CD14-positive monocyte (primary cell): ENCODE results near the gene KIF16B. TPM values are rescaled to one million over a fixed set of nuclear protein-coding genes. Genes with fewer than 3 reads are reported as not detected.

Experiments
- DNase-seq, 3 donors: peaks; one replicate each; pipeline ENCODE4 v3.0.0-alpha.2; 2011 to 2022
- H2AFZ ChIP-seq: 2 replicates; pipeline ENCODE4 v1.6.0; 2012; ENCODE audit warnings: mild to moderate bottlenecking, low read depth, low read length, inconsistent platforms; ENCODE audit not compliant: insufficient read depth, poor library complexity, severe bottlenecking
- H3K27ac ChIP-seq, 2 donors: 1 replicate in 1 of 2; 2 replicates in 1 of 2; pipeline ENCODE4 v1.5.1; 2012 to 2013; ENCODE audit warnings: low read length in 2 of 2, control low read depth in 1 of 2, inconsistent platforms in 1 of 2, low read depth in 1 of 2, mild to moderate bottlenecking in 1 of 2
- H3K27me3 ChIP-seq, 2 donors: one replicate each; pipeline versions ENCODE4 v1.6.0 to v1.6.1; 2011 to 2013; ENCODE audit warnings: low read length in 2 of 2; ENCODE audit not compliant: control insufficient read depth in 2 of 2, insufficient read depth in 2 of 2
- H3K36me3 ChIP-seq, 2 donors: replicated peaks in 1 of 2; 1 replicate in 1 of 2; 2 replicates in 1 of 2; pipeline versions ENCODE4 v1.5.1 to v1.6.1; 2012 to 2013; ENCODE audit warnings: low read length in 2 of 2, control low read depth in 1 of 2, inconsistent platforms in 1 of 2, mild to moderate bottlenecking in 1 of 2; ENCODE audit not compliant: insufficient read depth in 2 of 2, control insufficient read depth in 1 of 2
- H3K4me1 ChIP-seq, 2 donors: 1 replicate in 1 of 2; 2 replicates in 1 of 2; pipeline versions ENCODE4 v1.5.1 to v1.6.1; 2012 to 2013; ENCODE audit warnings: low read length in 2 of 2, control low read depth in 1 of 2, inconsistent platforms in 1 of 2, mild to moderate bottlenecking in 1 of 2, moderate library complexity in 1 of 2; ENCODE audit not compliant: insufficient read depth in 2 of 2, control insufficient read depth in 1 of 2
- H3K4me2 ChIP-seq: replicated peaks from 2 replicates; pipeline ENCODE3; 2012; ENCODE audit warnings: low read length, moderate library complexity, mild to moderate bottlenecking; ENCODE audit not compliant: poor library complexity, severe bottlenecking; ENCODE audit errors: extremely low read depth
- H3K4me3 ChIP-seq, 3 experiments: fragments of 200-600 bp in 1 of 3; sonication (generic) in 1 of 3; replicated peaks in 1 of 3; 1 replicate in 2 of 3; 2 replicates in 1 of 3; pipeline ENCODE4 v1.5.1; 2011 to 2013; ENCODE audit warnings: low read length in 3 of 3, mild to moderate bottlenecking in 3 of 3, control low read depth in 2 of 3, low read depth in 2 of 3, inconsistent platforms in 1 of 3, moderate library complexity in 1 of 3
- H3K79me2 ChIP-seq: 2 replicates; pipeline ENCODE4 v1.6.0; 2012; ENCODE audit warnings: mild to moderate bottlenecking, control low read depth, inconsistent platforms, low read length, moderate library complexity; ENCODE audit not compliant: insufficient read depth
- H3K9ac ChIP-seq: 2 replicates; pipeline ENCODE4 v1.6.0; 2017; ENCODE audit warnings: low read length, mild to moderate bottlenecking; ENCODE audit not compliant: insufficient read depth, poor library complexity, severe bottlenecking
- H3K9me3 ChIP-seq, 2 donors: replicated peaks in 1 of 2; 1 replicate in 1 of 2; 2 replicates in 1 of 2; pipeline versions ENCODE4 v1.5.1 to v1.6.1; 2012 to 2013; ENCODE audit warnings: low read length in 2 of 2, control low read depth in 1 of 2; ENCODE audit not compliant: control insufficient read depth in 1 of 2, insufficient read depth in 1 of 2
- H4K20me1 ChIP-seq: 2 replicates; pipeline ENCODE4 v1.6.0; 2012; ENCODE audit warnings: mild to moderate bottlenecking, low read length, control low read depth, moderate library complexity; ENCODE audit not compliant: insufficient read depth
- H3K27ac Mint-ChIP-seq, 7 donors: one replicate each; pipeline ENCODE4 v1.8.0; 2020; ENCODE audit warnings: mild to moderate bottlenecking in 7 of 7, mixed read lengths in 7 of 7, moderate library complexity in 6 of 7, inconsistent platforms in 2 of 7
- H3K27me3 Mint-ChIP-seq, 3 donors: one replicate each; pipeline ENCODE4 v1.8.0; 2021 to 2022; ENCODE audit warnings: low read depth in 3 of 3, mild to moderate bottlenecking in 3 of 3, mixed read lengths in 3 of 3, moderate library complexity in 3 of 3, inconsistent platforms in 1 of 3
- H3K36me3 Mint-ChIP-seq, 2 donors: one replicate each; pipeline ENCODE4 v1.8.0; 2020; ENCODE audit warnings: mixed read lengths in 2 of 2, inconsistent platforms in 1 of 2, mild to moderate bottlenecking in 1 of 2
- H3K4me1 Mint-ChIP-seq: one replicate; pipeline ENCODE4 v1.8.0; 2020; ENCODE audit warnings: mild to moderate bottlenecking, mixed read lengths
- H3K4me3 Mint-ChIP-seq, 2 donors: one replicate each; pipeline ENCODE4 v1.8.0; 2020; ENCODE audit warnings: mild to moderate bottlenecking in 2 of 2, mixed read lengths in 2 of 2, moderate library complexity in 1 of 2
- H3K9me3 Mint-ChIP-seq, 7 donors: one replicate each; pipeline ENCODE4 v1.8.0; 2020 to 2022; ENCODE audit warnings: mixed read lengths in 7 of 7, mild to moderate bottlenecking in 6 of 7, moderate library complexity in 6 of 7, inconsistent platforms in 2 of 7
- WGBS: methylation state at CpG from one replicate; pipeline ENCODE4 v1.1.5; 2013; ENCODE audit warnings: missing lambda C conversion rate; ENCODE audit not compliant: insufficient coverage; 5-methylcytosine and 5-hydroxymethylcytosine counted together
- intact Hi-C, 2 donors: fragments of 100-400 bp; cut with micrococcal nuclease; formaldehyde crosslinking; loops; one replicate each; pipeline versions ENCODE4 v1.15.0 to v1.15.1; 2023
- polyA plus RNA-seq, 3 donors: library from polyadenylated mRNA; depleted of rRNA in 1 of 3; unstranded in 2 of 3; stranded (reverse) in 1 of 3; fragments of 300-500 nt in 2 of 3; fragments of >200 nt in 1 of 3; fragmentation: Illumina TruSeq in 2 of 3; gene quantifications; 1 replicate in 2 of 3; 2 replicates in 1 of 3; pipeline ENCODE4 v1.2.3, GENCODE V29; 2012 to 2021
- TF ChIP-seq, protein P1 (sequence below): fragments of 200-600 bp; IDR thresholded peaks from one replicate; pipeline ENCODE4 v1.8.0; 2022; ENCODE audit warnings: antibody characterized with exemption, mild to moderate bottlenecking

The KIF16B gene
- polyA plus RNA-seq, 3 donors = 0.89 to 2.9 (median 2.8) TPM

DNA sequence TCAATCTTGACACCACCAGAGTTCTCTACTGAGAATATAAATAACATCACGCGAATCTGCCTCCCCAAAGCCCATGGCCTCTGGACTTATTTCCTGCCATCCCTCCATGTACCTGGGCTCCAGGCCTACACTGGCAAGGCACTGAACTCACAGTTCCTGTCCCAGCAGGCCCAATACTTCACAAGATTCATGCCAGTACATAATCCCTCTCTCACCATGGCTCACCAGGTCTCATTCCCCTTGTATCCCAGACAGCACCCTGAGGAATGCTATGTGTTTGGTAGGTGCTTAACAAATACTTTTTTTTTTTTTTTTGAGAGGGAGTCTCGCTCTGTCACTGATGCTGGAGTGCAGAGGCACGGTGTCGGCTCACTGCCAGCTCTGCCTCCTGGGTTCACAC, 1.9 kb downstream of the KIF16B start:
- Mint-ChIP-seq H3K27me3 (peaks cover 0 to 4% (median 0%) of the 10 kb centered on the region in 3 donors), H3K36me3 (no peaks in the 10 kb centered on the region), H3K27ac (no peak overlapping the region), H3K4me1 (peaks cover 39% of the 10 kb centered on the region), H3K9me3 (peaks cover 0 to 3% (median 0%) of the 10 kb centered on the region in 7 donors), H3K4me3 (no peak overlapping the region)
- Histone ChIP-seq H2AFZ (no peak overlapping the region), H3K4me2 (no peak overlapping the region), H3K36me3 (no peaks in the 10 kb centered on the region), H3K4me3 (no peak overlapping the region), H3K79me2 (no peaks in the 10 kb centered on the region), H3K27ac (no peak overlapping the region), H3K27me3 (no peaks in the 10 kb centered on the region), H4K20me1 (no peaks in the 10 kb centered on the region), H3K4me1 (peaks cover 24 to 31% of the 10 kb centered on the region in 2 donors), H3K9me3 (no peaks in the 10 kb centered on the region), H3K9ac (no peak overlapping the region)
- intact Hi-C loops = no loop called here
- no peak for DNase-seq
- TF ChIP-seq, protein P1, sequence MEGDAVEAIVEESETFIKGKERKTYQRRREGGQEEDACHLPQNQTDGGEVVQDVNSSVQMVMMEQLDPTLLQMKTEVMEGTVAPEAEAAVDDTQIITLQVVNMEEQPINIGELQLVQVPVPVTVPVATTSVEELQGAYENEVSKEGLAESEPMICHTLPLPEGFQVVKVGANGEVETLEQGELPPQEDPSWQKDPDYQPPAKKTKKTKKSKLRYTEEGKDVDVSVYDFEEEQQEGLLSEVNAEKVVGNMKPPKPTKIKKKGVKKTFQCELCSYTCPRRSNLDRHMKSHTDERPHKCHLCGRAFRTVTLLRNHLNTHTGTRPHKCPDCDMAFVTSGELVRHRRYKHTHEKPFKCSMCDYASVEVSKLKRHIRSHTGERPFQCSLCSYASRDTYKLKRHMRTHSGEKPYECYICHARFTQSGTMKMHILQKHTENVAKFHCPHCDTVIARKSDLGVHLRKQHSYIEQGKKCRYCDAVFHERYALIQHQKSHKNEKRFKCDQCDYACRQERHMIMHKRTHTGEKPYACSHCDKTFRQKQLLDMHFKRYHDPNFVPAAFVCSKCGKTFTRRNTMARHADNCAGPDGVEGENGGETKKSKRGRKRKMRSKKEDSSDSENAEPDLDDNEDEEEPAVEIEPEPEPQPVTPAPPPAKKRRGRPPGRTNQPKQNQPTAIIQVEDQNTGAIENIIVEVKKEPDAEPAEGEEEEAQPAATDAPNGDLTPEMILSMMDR = no peak
- WGBS = 100% methylated on average over 2 of the region's 5 CpGs

DNA sequence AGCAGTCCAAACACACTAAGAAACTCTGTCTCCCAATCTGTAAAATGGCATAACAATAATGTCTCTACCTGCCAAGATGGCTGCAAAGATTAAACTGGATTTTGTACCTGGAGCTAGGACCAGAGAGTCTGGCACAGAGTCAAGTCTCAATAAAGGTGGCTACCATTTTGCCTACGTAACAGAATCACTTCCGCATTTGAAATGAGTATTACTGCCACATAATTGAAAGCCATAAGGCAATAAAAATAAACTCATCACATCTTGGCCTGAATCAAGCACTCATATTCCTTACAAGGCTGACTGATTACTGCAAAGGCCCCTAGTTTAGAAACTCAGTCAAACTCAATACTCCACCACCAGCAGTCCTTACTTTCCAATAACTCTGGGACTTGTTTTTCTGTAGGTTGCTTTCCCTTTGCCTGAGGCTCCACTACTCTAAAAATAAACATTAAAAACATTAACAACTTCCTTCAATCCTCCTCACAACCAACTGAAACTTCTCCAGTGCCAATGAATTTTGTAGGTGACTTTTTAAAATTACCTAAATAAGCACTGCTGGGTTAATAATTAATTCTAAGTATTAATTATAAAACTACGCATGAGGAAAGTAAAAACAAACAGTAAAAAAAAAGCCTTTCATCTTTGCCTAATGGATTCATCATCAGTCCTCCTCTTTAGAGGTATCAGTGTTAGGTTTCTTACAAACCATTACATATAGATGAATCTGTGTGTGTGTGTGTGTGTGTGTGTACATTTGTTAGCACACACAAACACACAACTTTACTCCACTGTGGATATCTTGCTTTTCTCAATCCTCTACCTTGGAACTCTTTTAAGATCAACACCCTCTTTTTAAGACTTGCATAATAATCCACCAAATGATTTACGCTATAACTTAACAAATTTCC, 3.7 kb downstream of the KIF16B start:
- Histone ChIP-seq H3K36me3 (no peaks in the 10 kb centered on the region), H3K4me3 (no peak overlapping the region), H4K20me1 (no peaks in the 10 kb centered on the region), H3K27ac (no peak overlapping the region), H2AFZ (no peak overlapping the region), H3K9me3 (no peaks in the 10 kb centered on the region), H3K4me2 (no peak overlapping the region), H3K4me1 (peaks cover 16 to 20% of the 10 kb centered on the region in 2 donors), H3K79me2 (no peaks in the 10 kb centered on the region), H3K9ac (no peak overlapping the region), H3K27me3 (no peaks in the 10 kb centered on the region)
- TF ChIP-seq, protein P1 = no peak
- Mint-ChIP-seq H3K9me3 (peaks cover 0 to 5% (median 0%) of the 10 kb centered on the region in 7 donors), H3K36me3 (no peaks in the 10 kb centered on the region), H3K27ac (no peak overlapping the region), H3K4me1 (peaks cover 26% of the 10 kb centered on the region), H3K27me3 (no peaks in the 10 kb centered on the region), H3K4me3 (no peak overlapping the region)
- intact Hi-C loops = no loop called here
- WGBS = 50% methylated on average over 2 of the region's 4 CpGs
- no peak for DNase-seq
